Measurements from ENCODE around the gene TRMT6. TPM values are rescaled to one million over a fixed set of nuclear protein-coding genes. Genes with fewer than 3 reads are reported as not detected.

TRMT6 gene
- total and polyA plus RNA-seq, 7 donors = 6.0 to 12.7 (median 8.3) TPM

GRCh38 chr20:5908981-5909380 is 41.4 kb downstream of the TRMT6 start:
- peaks cover 10 to 42% (median 14%) of the 10 kb centered on the region in 3 donors for H3K27me3 ChIP-seq
- H3K9me3 ChIP-seq = no peaks in the 10 kb centered on the region
- intact Hi-C loops (cut with DNase I) = no loop called here
- no peak overlapping the region for H3K27ac ChIP-seq
- TF ChIP-seq CTCF (IDR thresholded peaks at IDR 0.05) (no peak), EP300 (IDR thresholded peaks at IDR 0.05) (no peak), POLR2A (IDR thresholded peaks at IDR 0.05) (no peak), POLR2AphosphoS5 (IDR thresholded peaks at IDR 0.05) (no peak)
- peaks cover 0 to 10% (median 6%) of the 10 kb centered on the region in 4 donors for H3K4me1 ChIP-seq
- H3K36me3 ChIP-seq = no peaks in the 10 kb centered on the region
- no peak for DNase-seq
- no peak overlapping the region for H3K4me3 ChIP-seq
- WGBS, 2 donors = 63 to 74% methylated on average over 2 of the region's 2 CpGs

- H3K4me1 ChIP-seq = no peaks in the 10 kb centered on the region
- intact Hi-C loops (cut with DNase I) = no loop called here
- H3K27me3 ChIP-seq = no peaks in the 10 kb centered on the region
- H3K36me3 ChIP-seq = no peaks in the 10 kb centered on the region
- TF ChIP-seq EP300 (IDR thresholded peaks at IDR 0.05) (no peak), POLR2A (IDR thresholded peaks at IDR 0.05) (no peak), CTCF (IDR thresholded peaks at IDR 0.05) (no peak), POLR2AphosphoS5 (IDR thresholded peaks at IDR 0.05) (no peak)
- no peak for DNase-seq
- H3K9me3 ChIP-seq = no peaks in the 10 kb centered on the region
- no peak overlapping the region for H3K27ac ChIP-seq
- no peak overlapping the region for H3K4me3 ChIP-seq
- 73 to 77% methylated on average over 1 of the region's 1 CpG for WGBS, 2 donors
These were observed 49.4 kb downstream of the TRMT6 start for GRCh38 chr20:5900908-5901307.

GRCh38 chr20:5899444-5899843 is 50.9 kb downstream of the TRMT6 start:
- no peak for TF ChIP-seq CTCF (IDR thresholded peaks at IDR 0.05)
- TF ChIP-seq POLR2AphosphoS5 (IDR thresholded peaks at IDR 0.05) = no peak
- TF ChIP-seq EP300 (IDR thresholded peaks at IDR 0.05) = no peak
- intact Hi-C loops (cut with DNase I) = no loop called here
- H3K36me3 ChIP-seq = no peaks in the 10 kb centered on the region

GRCh38 chr20:5895626-5896025 is 54.7 kb downstream of the TRMT6 start:
- H3K27ac ChIP-seq = no peak overlapping the region
- no peaks in the 10 kb centered on the region for H3K4me1 ChIP-seq
- TF ChIP-seq POLR2AphosphoS5 (IDR thresholded peaks at IDR 0.05) (no peak), EP300 (IDR thresholded peaks at IDR 0.05) (no peak), CTCF (IDR thresholded peaks at IDR 0.05) (no peak), POLR2A (IDR thresholded peaks at IDR 0.05) (no peak)
- no peaks in the 10 kb centered on the region for H3K9me3 ChIP-seq
- intact Hi-C loops (cut with DNase I) = no loop called here
- H3K27me3 ChIP-seq = no peaks in the 10 kb centered on the region
- no peak for DNase-seq
- H3K36me3 ChIP-seq = no peaks in the 10 kb centered on the region
- WGBS, 2 donors = 75 to 82% methylated on average over 2 of the region's 2 CpGs
- no peak overlapping the region for H3K4me3 ChIP-seq

More at GRCh38 chr20:5899444-5899843, 50.9 kb downstream of the TRMT6 start:
- H3K27ac ChIP-seq = no peak overlapping the region
- DNase-seq = no peak
- no peaks in the 10 kb centered on the region for H3K27me3 ChIP-seq
- no peak overlapping the region for H3K4me3 ChIP-seq
- no peaks in the 10 kb centered on the region for H3K4me1 ChIP-seq
- WGBS, 2 donors = 64 to 72% methylated on average over 1 of the region's 1 CpG
- H3K9me3 ChIP-seq = no peaks in the 10 kb centered on the region

GRCh38 chr20:5893621-5894020 is 56.7 kb downstream of the TRMT6 start:
- no peak for DNase-seq
- intact Hi-C loops (cut with DNase I) = no loop called here
- Histone ChIP-seq H3K27ac (no peak overlapping the region), H3K36me3 (no peaks in the 10 kb centered on the region), H3K27me3 (no peaks in the 10 kb centered on the region), H3K9me3 (no peaks in the 10 kb centered on the region), H3K4me1 (no peaks in the 10 kb centered on the region), H3K4me3 (no peak overlapping the region)
- TF ChIP-seq POLR2AphosphoS5 (IDR thresholded peaks at IDR 0.05) (no peak), POLR2A (IDR thresholded peaks at IDR 0.05) (no peak), EP300 (IDR thresholded peaks at IDR 0.05) (no peak), CTCF (IDR thresholded peaks at IDR 0.05) (no peak)
- WGBS, 2 donors = 91 to 93% methylated on average over 2 of the region's 2 CpGs

All from sigmoid colon (tissue), 7 donors.